Natural killer cell (primary cell): ENCODE results near the gene GPRIN3. TPM values are rescaled to one million over a fixed set of nuclear protein-coding genes. Genes with fewer than 3 reads are reported as not detected.

Experiments used
- ATAC-seq, 3 donors: fragments of 150-1000 bp in 2 of 3; fragments of 200-7000 bp in 1 of 3; cut with Tn5 transposase; 1 replicate in 1 of 3; 2 replicates in 2 of 3; pipeline ENCODE4 v1.10.0; 2021; ENCODE audit warnings: mild to moderate bottlenecking in 2 of 3, moderate library complexity in 2 of 3
- DNase-seq, 2 donors: peaks; one replicate each; pipeline versions ENCODE4 v3.0.0 to v3.0.0-alpha.2; 2013 to 2021; ENCODE audit warnings: mixed read lengths in 1 of 2
- H3K27ac ChIP-seq: one replicate; pipeline ENCODE4 v1.5.1; 2013; ENCODE audit warnings: mild to moderate bottlenecking, low read length
- H3K27me3 ChIP-seq: one replicate; pipeline ENCODE4 v1.6.1; 2013; ENCODE audit warnings: low read length; ENCODE audit not compliant: control insufficient read depth, insufficient read depth
- H3K36me3 ChIP-seq: one replicate; pipeline ENCODE4 v1.6.1; 2013; ENCODE audit warnings: low read length; ENCODE audit not compliant: control insufficient read depth, insufficient read depth
- H3K4me1 ChIP-seq: one replicate; pipeline ENCODE4 v1.6.1; 2013; ENCODE audit warnings: low read length; ENCODE audit not compliant: control insufficient read depth, insufficient read depth
- H3K4me3 ChIP-seq: one replicate; pipeline ENCODE4 v1.5.1; 2013; ENCODE audit warnings: low read length
- H3K9me3 ChIP-seq: one replicate; pipeline ENCODE4 v1.6.1; 2013; ENCODE audit warnings: low read length; ENCODE audit not compliant: control insufficient read depth, insufficient read depth
- H3K27ac Mint-ChIP-seq, 2 donors: one replicate each; pipeline ENCODE4 v1.8.0; 2022; ENCODE audit warnings: mild to moderate bottlenecking in 2 of 2, mixed read lengths in 2 of 2, moderate library complexity in 1 of 2
- H3K27me3 Mint-ChIP-seq, 2 donors: one replicate each; pipeline ENCODE4 v1.8.0; 2022; ENCODE audit warnings: low read depth in 2 of 2, mixed read lengths in 2 of 2
- H3K36me3 Mint-ChIP-seq: one replicate; pipeline ENCODE4 v1.8.0; 2022; ENCODE audit warnings: mixed read lengths
- H3K4me1 Mint-ChIP-seq, 2 donors: one replicate each; pipeline ENCODE4 v1.8.0; 2022; ENCODE audit warnings: mixed read lengths in 2 of 2
- H3K4me3 Mint-ChIP-seq: one replicate; pipeline ENCODE4 v1.8.0; 2022; ENCODE audit warnings: mild to moderate bottlenecking, moderate library complexity, mixed read lengths
- H3K9me3 Mint-ChIP-seq, 2 donors: one replicate each; pipeline ENCODE4 v1.8.0; 2022; ENCODE audit warnings: mixed read lengths in 2 of 2
- CTCF ChIP-seq: fragments of 200-600 bp; IDR thresholded peaks from one replicate; pipeline ENCODE4 v1.8.0; 2022; ENCODE audit warnings: antibody characterized with exemption
- WGBS: methylation state at CpG from one replicate; pipeline ENCODE4 v1.1.7; 2013; ENCODE audit warnings: missing lambda C conversion rate; ENCODE audit not compliant: insufficient coverage; 5-methylcytosine and 5-hydroxymethylcytosine counted together
- intact Hi-C: fragments of 100-400 bp; cut with micrococcal nuclease; formaldehyde crosslinking; loops from one replicate; pipeline ENCODE4 v1.14.2; 2022
- total RNA-seq, 4 donors: library from RNA; stranded (reverse); fragments of 120-200 nt in 1 of 4; gene quantifications; one replicate each; pipeline versions ENCODE4 v1.2.3 to v1.2.4, GENCODE V29; 2013 to 2022

Gene GPRIN3
- total RNA-seq, 3 donors from 2014 or later (not counting 1 experiment from before 2014, with no cell fraction given): 48.3 to 50.7 (median 48.5) TPM

- peaks cover 88 to 89% of the 10 kb centered on the region in 2 donors for H3K4me1 Mint-ChIP-seq
- H3K27me3 Mint-ChIP-seq: no peaks in the 10 kb centered on the region
- TF ChIP-seq CTCF: no peak
- intact Hi-C loops: loop anchor here (1.0 to 10.0 kb wide), 5 partner anchors 9 to 1010 kb away; partner anchors contain the start of genes HERC3, PPM1K and TIGD2
- H3K4me1 ChIP-seq: peaks cover 47% of the 10 kb centered on the region
- no peaks in the 10 kb centered on the region for H3K27me3 ChIP-seq
- peak; percentile 68 to 85 (median 82) for ATAC-seq
- peaks cover 3% of the 10 kb centered on the region for H3K36me3 ChIP-seq
- peaks cover 0 to 2% of the 10 kb centered on the region in 2 donors for H3K9me3 Mint-ChIP-seq
- no peak overlapping the region for H3K4me3 ChIP-seq
- H3K36me3 Mint-ChIP-seq: no peaks in the 10 kb centered on the region
- no peaks in the 10 kb centered on the region for H3K9me3 ChIP-seq
- peak overlapping the region; percentile 88 for H3K27ac ChIP-seq
- peak overlapping the region in 1 of 2 donors; percentile 96 for H3K27ac Mint-ChIP-seq
- peak overlapping the region; percentile 87 for H3K4me3 Mint-ChIP-seq
- peak in 1 of 2 donors; percentile 83 for DNase-seq
- WGBS: 9% methylated on average over 4 of the region's 5 CpGs
Measured at GRCh38 chr4:89294573-89295269, 12.9 kb downstream of the GPRIN3 start.

- H3K27ac Mint-ChIP-seq: peak overlapping the region in 1 of 2 donors; percentile 96
- no peaks in the 10 kb centered on the region for H3K27me3 ChIP-seq
- DNase-seq: no peak
- peaks cover 0 to 2% of the 10 kb centered on the region in 2 donors for H3K9me3 Mint-ChIP-seq
- no peaks in the 10 kb centered on the region for H3K9me3 ChIP-seq
- peaks cover 89 to 91% of the 10 kb centered on the region in 2 donors for H3K4me1 Mint-ChIP-seq
- peaks cover 3% of the 10 kb centered on the region for H3K36me3 ChIP-seq
- peak overlapping the region; percentile 88 for H3K27ac ChIP-seq
- intact Hi-C loops: loop anchor here (10.0 kb wide), 3 partner anchors 178 to 1008 kb away; partner anchors contain the start of genes HERC3, PPM1K and TIGD2
- WGBS: 70% methylated on average over 3 of the region's 4 CpGs
- ATAC-seq: no peak
- H3K4me3 ChIP-seq: no peak overlapping the region
- H3K4me3 Mint-ChIP-seq: peak overlapping the region; percentile 87
- no peaks in the 10 kb centered on the region for H3K36me3 Mint-ChIP-seq
- peaks cover 45% of the 10 kb centered on the region for H3K4me1 ChIP-seq
- no peaks in the 10 kb centered on the region for H3K27me3 Mint-ChIP-seq
- TF ChIP-seq CTCF: no peak
Measured at GRCh38 chr4:89293299-89293698, 14.3 kb downstream of the GPRIN3 start.

- Mint-ChIP-seq H3K27ac (peak overlapping the region in 1 of 2 donors; percentile 96), H3K4me1 (peaks cover 95% of the 10 kb centered on the region in 2 donors), H3K36me3 (no peaks in the 10 kb centered on the region), H3K4me3 (peak overlapping the region; percentile 80), H3K9me3 (peaks cover 0 to 2% of the 10 kb centered on the region in 2 donors), H3K27me3 (no peaks in the 10 kb centered on the region)
- H3K27ac ChIP-seq: peak overlapping the region; percentile 66
- DNase-seq (peak in 1 of 2 donors; percentile 54), ATAC-seq (no peak)
- intact Hi-C loops: loop anchor here (10.0 kb wide), 3 partner anchors 176 to 1006 kb away; partner anchors contain the start of genes HERC3, PPM1K and TIGD2
- H3K4me1 ChIP-seq: peaks cover 42% of the 10 kb centered on the region
- H3K27me3 ChIP-seq: no peaks in the 10 kb centered on the region
- WGBS: 34% methylated on average over 4 of the region's 6 CpGs
- peaks cover 3% of the 10 kb centered on the region for H3K36me3 ChIP-seq
- no peak for TF ChIP-seq CTCF
- H3K9me3 ChIP-seq: no peaks in the 10 kb centered on the region
- H3K4me3 ChIP-seq: no peak overlapping the region
Measured at GRCh38 chr4:89290727-89291516, 16.7 kb downstream of the GPRIN3 start.
